ENCODE data around the gene KRT36.

Gene KRT36

DNA sequence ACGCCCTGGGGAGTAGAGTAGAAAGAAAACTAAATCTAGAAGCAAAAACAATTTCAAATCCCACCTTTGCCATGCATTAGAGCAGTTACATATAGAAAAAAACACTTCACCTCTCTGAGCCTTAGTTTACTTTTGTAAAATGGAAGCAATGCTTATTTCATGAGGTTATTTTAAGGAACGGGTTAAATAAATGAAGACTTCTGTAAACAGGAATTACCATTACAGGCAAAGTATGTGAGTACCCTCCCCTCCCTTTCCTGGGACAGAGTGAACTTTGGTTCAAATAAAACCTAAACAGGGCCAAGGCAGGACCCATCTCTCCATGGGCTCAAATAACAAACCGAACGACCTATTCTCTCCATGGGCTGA lies 33.5 kb upstream of the KRT36 start:
- in situ Hi-C loops (cut with MboI; ENCODE audit: low pct_unique_long_range_greater_than_20kb, low sequenced_read_pairs) = loop anchor here (25.0 kb wide), 1 partner anchor 611 kb away; no protein-coding TSS in a partner anchor
- no peak for DNase-seq

DNA sequence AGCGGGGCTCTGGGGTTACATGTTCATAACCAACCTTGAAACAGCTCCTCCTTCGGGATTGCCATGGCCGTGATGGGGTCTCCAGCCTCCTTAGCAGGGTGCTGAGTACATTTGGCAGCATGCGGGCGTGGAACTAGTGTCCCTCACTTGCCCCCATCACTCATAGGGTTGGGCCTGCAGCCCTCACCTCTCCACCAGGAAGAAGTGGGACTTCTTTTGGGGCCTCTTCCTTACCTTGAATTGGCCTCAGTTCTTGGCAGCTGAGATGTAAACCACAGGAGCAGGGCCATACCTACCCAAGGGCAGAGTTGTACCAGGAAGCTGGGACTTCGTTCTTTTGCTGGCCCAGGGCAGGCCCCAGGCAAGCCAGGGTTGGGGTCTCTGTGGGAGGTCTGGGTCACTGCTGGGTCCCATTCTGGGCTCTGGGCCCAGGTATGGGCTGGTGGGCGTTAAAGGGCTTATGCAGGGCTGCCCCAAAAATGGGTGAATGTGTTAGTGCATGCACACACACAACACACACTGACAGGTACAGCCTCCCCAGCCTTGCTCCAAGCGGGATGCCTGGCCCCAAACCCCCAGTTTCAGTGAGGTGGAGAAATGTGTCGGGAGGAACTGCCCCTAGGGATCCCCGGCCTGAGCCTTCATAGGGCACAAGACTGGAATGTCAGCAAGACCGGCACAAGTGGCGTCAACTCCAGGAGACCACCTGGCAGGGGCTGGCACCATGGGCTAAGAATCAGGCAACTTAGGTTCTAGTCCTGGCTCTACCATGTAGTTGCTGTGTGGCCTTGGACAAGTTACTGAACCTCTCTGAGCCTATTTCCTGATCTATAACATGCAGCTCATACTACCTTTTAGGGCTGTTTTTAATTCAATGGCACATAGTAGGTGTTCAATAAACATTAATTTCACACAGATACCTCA lies 32.9 kb upstream of the KRT36 start:
- in situ Hi-C loops (cut with MboI; ENCODE audit: low pct_unique_long_range_greater_than_20kb, low sequenced_read_pairs) = loop anchor here (25.0 kb wide), 1 partner anchor 610 kb away; no protein-coding TSS in a partner anchor
- no peak for DNase-seq

DNA sequence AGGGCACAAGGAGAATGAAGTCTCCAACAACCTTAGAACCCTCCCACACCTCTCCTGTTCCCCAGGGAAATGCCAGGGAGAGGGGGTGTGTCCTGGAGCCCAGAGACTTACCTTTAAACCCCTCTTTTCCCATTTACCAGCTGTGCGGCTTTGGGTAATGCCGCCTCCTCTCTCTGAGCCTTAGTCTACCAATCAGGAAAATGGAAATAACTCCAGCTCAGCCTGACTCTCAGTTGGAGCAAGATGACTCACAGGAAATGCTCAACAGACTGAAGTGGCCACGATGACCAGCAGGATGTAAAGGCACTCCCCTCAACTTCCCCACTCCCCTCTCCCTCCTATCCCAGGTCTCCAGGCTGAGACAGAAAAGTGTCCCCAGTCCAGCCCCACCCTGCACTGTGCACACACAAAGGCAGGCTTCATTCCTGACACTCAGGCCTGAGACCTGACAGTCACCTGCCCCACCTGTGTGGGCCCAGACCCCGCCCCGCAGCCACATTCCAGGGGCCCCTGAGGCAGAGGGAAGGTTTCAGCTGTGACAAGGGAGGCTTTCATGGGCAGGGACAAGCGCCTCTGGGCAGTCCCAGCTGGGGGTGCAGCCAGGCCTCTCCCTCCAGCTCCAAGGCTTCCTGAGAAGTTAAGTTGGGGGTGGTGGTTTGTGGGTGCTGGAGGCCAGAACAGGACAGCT lies 32.0 kb upstream of the KRT36 start:
- in situ Hi-C loops (cut with MboI; ENCODE audit: low pct_unique_long_range_greater_than_20kb, low sequenced_read_pairs) = loop anchor here (25.0 kb wide), 1 partner anchor 609 kb away; no protein-coding TSS in a partner anchor
- DNase-seq = no peak

DNA sequence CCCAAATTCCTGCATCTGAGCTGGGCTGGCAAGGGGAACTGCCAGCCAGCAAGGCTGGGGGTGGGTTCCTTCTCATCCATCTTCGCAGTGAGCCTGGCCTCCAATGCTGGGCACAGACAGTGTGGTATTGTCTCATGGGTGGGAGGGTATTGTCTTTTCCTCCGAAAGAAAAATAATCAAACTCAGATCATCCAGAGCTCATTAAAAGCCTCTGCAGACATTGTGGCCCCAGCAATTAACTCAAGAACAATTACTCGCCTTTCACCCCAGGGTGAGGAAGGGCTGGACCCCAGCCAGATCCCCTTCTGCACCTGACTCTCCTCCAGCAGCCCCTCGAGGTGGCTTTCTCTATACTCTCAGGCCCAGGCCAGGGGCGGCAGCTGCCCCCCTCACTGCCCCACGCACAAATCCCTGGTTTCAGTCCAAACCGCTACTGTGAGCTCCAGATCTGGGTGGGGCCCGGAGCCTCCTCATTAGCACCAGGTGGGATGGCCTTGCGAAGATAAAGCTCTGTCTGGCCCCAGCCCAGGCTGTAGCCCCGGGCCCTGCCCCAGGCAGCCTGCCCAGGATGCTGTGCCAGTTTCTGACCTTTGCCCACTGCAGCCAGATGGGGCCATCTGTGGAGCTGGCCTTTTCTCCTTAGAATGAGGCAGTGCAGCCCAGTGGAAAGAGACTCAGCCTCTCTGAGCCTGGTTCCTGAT lies 31.3 kb upstream of the KRT36 start:
- in situ Hi-C loops (cut with MboI; ENCODE audit: low pct_unique_long_range_greater_than_20kb, low sequenced_read_pairs) = loop anchor here (25.0 kb wide), 1 partner anchor 609 kb away; no protein-coding TSS in a partner anchor

DNA sequence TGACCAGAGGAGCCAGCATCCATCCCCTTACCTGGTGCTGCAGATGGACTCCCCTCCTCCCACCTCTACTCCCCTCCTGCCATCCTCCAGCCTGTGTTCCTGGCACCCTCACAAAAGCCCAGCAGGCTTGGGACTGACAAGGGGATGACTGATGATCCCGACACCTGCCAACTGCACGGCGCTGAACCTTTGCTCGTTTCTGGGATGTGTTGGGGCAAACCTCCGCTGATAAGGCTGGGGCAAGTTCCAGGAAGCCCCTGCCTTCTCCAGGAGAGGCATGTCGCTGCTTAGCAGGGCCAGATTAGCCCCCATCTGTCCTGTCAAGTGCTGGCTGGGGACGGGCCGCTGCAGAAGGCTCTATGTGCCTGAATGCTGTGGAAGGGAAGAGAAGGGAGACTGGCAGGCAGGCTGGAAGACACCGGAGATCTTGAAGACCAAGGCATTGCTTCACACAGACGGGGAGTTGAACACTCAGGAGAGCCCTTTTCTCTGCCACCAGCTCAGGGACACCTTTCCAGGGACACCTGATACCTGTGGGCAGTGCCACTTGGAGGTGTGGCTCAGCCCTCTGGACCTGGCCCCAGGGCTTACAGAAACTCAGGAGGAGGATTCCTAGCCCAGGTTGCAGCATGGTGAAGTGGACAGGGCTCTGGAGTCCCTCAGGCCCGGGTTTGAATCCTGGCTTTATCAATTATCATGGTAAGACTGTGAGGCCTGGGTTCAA lies 30.0 kb upstream of the KRT36 start:
- DNase-seq = no peak
- in situ Hi-C loops (cut with MboI; ENCODE audit: low pct_unique_long_range_greater_than_20kb, low sequenced_read_pairs) = loop anchor here (25.0 kb wide), 1 partner anchor 607 kb away; no protein-coding TSS in a partner anchor

More for the DNA sequence above, 31.3 kb upstream of the KRT36 start:
- DNase-seq = no peak

DNA sequence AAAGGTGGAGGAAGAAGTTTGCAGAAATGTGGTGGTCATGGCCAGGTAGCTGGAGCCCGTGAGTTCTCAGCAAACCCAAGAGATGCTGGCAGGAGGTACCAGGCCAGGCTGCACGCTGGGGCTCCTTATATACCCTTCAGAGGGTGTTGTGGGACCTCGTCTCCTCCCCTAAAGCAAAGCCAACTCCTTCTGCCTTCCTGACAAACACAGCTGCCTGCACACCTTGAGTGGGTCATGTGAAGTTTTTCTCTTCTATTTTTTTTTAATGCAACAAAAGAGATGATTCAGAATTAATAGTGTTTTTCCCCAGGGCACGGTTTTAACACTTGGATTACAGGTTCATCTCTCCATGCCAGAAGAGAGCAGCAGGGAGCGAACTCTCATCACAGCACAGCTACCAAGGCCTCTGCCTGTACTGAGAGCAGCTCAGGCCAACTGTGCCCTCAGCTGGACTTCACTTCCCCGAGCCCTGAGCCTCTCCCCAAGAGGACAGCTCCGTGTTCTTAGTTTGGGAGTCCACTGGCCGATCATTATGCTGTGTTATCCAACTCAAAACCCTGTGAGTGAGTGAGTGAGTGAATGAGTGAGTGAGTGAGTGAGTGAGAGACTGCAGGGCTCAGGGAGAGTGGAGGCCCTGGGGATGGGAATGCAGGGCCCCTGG lies 29.2 kb upstream of the KRT36 start, which contains the start of gene KRT15:
Gene KRT15 (minus strand): TSS at position 102 of the 661 bp plus-strand sequence. CDS start 63 bp downstream, at position 39.
- no peak for DNase-seq

DNA sequence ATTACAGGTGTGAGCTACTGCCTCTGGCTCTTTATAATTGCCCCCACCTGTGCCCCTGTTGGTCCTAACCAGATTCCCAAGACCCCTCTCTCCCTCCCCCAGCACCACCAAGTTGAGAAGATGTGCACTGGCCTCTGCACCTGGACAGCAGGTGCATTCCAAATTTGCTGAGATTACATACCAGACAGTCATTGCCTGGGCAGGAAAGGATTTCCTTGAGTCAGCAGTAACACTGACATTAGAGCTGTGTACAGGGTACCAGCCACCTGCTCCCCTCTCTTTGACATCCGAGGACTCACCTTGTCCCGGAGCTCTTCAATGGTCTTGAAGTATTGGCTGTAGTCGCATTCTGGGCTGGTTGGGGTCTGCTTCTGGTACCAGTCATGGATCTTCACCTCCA lies 28.3 kb upstream of the KRT36 start:
- in situ Hi-C loops (cut with MboI; ENCODE audit: low pct_unique_long_range_greater_than_20kb, low sequenced_read_pairs) = loop anchor here (25.0 kb wide), 1 partner anchor 606 kb away; no protein-coding TSS in a partner anchor
- no peak for DNase-seq

More for the DNA sequence above, 29.2 kb upstream of the KRT36 start, which contains the start of gene KRT15:
- in situ Hi-C loops (cut with MboI; ENCODE audit: low pct_unique_long_range_greater_than_20kb, low sequenced_read_pairs) = loop anchor here (25.0 kb wide), 1 partner anchor 607 kb away; no protein-coding TSS in a partner anchor

DNA sequence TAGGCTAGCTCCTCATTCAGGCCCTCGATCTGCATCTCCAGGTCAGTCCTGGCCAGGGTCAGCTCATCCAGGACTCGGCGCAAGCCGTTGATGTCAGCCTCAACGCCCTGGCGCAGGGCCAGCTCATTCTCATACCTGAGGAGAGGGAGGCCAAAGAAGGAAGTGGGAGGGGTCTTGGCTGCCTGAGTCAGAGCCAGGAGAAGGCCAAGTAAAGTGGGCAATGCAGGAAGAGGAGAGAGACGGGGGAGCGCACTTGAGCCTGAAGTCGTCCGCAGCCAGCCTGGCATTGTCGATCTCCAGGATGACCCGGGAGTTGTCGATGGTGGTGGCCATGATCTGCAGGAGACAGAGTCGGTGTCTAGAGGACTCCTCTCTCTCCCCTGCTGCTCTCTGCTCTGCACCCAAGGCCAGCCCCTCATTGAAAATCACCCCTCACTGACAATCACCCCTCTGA lies 27.1 kb upstream of the KRT36 start:
- no peak for DNase-seq

DNA sequence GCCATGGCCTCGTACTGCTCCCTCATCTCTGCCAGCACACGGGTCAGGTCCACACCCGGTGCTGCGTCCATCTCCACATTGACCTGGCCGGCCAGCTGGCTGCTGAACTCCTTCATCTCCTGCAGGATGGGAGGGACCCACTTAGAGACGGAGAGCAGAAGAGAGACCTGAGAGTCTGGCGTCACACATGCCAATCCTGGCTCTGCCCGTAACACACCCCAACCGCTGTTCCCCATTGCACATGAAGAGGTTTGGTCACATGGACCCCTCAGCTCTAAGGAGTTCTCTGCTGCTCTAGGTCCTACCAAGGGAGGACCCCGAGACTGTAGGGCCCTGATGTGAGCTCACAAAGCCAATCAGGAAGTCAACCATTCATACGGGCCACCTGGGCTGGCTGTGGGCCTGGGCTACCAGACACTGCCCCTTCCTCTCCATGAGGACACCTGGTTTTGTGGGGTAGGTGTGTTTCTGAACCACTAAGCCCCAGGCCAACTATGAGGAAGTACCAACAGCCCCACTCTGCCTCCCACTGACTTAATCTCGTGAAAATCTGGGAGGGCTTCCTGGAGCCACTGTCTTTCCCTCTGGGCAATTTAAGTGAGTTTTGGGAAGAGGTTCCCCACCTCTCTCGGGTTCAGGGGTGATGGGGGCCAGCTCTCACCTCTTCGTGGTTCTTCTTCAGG lies 26.6 kb upstream of the KRT36 start:
- DNase-seq = no peak
- in situ Hi-C loops (cut with MboI; ENCODE audit: low pct_unique_long_range_greater_than_20kb, low sequenced_read_pairs) = loop anchor here (25.0 kb wide), 1 partner anchor 604 kb away; no protein-coding TSS in a partner anchor

More for the DNA sequence above, 27.1 kb upstream of the KRT36 start:
- in situ Hi-C loops (cut with MboI; ENCODE audit: low pct_unique_long_range_greater_than_20kb, low sequenced_read_pairs) = loop anchor here (25.0 kb wide), 1 partner anchor 605 kb away; no protein-coding TSS in a partner anchor

DNA sequence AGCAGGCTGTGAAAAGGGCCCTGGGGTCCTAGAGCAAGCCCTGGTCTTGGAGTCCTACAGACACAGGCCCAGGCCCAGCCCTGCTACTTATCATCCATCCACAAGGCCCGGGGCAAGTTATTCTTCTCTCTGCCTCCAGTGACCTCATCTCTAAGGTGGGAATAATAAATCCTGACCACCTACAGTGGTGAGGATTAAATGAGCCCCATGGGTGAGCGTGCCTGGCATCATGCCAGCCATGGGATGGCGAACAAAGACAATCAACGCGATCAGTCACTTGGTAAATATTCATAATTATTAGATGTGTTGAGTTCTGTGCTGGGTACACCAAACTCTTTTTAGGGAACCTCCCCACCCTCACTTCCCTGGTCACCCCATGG lies 23.4 kb upstream of the KRT36 start:
- in situ Hi-C loops (cut with MboI; ENCODE audit: low pct_unique_long_range_greater_than_20kb, low sequenced_read_pairs) = loop anchor here (25.0 kb wide), 1 partner anchor 601 kb away; no protein-coding TSS in a partner anchor
- no peak for DNase-seq

DNA sequence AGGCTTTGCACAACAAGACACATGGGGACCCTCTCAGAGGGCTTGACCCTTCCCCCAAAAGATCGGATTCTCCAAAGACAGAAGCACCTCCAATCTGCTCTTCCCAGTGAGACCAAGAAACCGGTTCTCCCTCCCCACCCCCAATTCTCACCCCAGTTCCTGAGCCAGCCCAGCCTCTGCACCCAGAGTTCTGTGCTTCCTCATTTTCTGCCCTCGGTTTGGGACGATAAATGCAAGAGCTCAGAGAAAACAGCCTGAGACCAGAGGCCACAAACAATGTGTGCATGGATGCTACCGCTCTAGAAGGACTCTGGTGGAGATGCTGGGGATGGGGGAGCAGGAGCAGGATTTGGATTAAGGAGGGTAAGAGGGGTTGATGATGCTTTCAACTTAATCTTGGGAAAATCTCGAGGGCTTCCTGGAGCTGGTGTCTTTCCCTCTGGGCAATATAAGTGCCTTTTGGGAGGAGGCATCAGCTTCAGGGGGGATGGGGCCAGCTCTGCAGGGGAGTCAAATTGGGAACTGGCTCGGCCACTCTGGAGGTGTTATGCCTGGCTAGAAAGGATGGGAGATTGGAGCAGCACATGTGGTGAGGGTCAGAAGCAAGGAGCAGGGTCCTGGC lies 22.9 kb upstream of the KRT36 start:
- in situ Hi-C loops (cut with MboI; ENCODE audit: low pct_unique_long_range_greater_than_20kb, low sequenced_read_pairs) = loop anchor here (25.0 kb wide), 1 partner anchor 600 kb away; no protein-coding TSS in a partner anchor
- no peak for DNase-seq

DNA sequence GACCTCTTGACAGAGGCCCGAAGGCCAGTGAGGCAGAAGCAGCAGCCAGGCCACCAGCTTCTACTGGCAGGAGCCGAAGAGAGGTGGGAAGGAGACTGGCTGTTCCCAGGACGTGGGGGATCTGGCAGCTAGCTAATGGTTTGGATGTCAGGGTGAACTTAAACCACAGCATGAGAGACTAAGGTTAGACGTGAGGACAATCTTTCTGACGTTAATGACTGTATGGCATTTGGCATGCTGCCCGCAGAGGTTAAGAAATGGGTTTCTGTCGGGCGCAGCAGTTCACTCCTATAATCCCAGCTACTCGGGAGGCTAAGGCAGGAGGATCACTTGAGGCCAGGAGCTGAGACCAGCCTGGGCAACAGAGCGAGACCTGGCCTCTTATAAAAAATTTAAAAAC lies 22.0 kb upstream of the KRT36 start:
- in situ Hi-C loops (cut with MboI; ENCODE audit: low pct_unique_long_range_greater_than_20kb, low sequenced_read_pairs) = loop anchor here (25.0 kb wide), 1 partner anchor 599 kb away; no protein-coding TSS in a partner anchor
- DNase-seq = no peak

DNA sequence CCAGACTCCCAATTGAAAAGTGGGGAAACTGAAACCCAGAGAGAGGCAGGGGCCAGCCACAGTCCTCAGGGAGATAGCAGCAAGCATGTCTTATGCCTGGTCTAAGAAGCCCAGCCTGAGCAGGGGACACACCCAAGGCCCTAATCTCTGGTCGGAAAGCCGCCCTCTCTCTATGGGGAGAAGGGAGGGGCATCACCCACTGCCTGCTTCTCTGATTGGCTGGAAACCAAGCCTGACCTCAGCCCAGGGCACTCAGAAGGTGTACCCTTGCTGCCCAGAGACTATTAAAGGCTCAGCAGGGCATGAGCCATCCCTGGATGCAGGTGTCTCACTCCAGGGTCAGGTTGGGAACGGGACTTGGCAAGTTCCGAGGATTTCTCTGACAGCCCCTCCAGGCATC lies 21.4 kb upstream of the KRT36 start:
- no peak for DNase-seq
- in situ Hi-C loops (cut with MboI; ENCODE audit: low pct_unique_long_range_greater_than_20kb, low sequenced_read_pairs) = loop anchor here (25.0 kb wide), 1 partner anchor 599 kb away; no protein-coding TSS in a partner anchor

DNA sequence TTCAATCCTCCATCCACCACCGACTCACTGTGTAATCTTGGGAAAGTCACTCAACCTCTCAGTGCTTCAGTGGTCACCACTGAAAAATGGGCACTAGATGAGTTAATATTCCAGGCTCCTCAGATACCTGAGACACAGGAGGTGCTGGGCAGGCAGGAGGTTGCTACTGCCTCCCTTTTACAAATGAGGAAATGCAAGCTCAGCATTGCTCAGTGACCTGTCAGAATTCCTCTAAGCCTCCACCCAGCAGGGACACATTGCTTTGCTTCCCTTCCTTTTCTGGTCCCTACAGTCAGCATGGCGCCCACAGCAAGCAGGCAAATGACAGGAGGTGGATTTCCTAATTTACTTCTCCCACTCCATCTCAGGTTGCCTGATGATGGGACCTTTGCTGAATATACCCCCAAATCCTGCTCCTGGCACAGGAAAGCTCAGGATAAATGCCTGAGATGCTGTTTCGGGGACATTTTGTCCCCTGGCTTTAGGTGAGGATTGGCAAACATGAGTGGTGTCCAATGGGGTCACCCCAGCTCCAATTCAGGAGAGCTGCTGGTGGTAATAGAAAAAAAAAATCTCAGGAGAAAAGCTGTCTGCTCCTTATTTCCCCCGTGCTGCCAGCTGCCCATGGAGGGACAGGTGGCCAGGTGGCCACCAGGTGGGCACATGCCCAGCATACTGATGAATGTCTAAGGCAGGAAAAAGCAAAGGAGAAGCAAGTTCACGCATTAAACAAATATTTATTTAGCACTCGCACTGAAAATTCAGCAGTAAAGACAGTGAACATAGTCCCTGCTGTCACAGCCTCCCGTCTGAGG lies 20.7 kb upstream of the KRT36 start:
- DNase-seq = no peak

DNA sequence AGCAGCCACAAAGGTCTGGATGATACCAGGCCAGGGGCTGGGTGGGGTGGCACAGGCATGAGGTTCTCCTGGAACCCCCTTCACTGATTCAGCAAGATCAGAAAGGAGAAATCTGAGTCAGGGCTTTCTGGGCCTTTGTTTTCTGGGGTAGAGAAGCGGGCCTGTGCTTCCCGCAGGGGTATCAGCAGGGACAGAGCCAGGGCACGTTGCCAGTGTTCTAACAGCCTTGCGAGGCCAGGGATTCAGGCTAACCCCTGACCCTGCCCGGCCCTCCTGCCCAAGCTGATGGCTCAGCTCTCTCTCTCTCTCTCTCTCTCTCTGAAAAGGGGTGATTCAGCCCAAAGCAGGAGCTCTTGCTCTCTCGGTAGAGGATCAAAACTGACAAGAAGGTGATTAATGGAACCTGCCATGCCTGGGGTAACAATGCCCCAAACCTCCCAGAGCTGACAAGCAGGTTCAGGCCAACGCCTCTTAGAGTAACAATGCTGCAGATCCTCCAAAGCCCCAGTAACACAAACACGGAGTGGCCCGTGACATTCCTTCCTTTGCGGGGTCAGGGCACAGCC lies 17.7 kb upstream of the KRT36 start:
- no peak for DNase-seq
- in situ Hi-C loops (cut with MboI; ENCODE audit: low pct_unique_long_range_greater_than_20kb, low sequenced_read_pairs) = loop anchor here (25.0 kb wide), 1 partner anchor 595 kb away; no protein-coding TSS in a partner anchor

More for the DNA sequence above, 20.7 kb upstream of the KRT36 start:
- in situ Hi-C loops (cut with MboI; ENCODE audit: low pct_unique_long_range_greater_than_20kb, low sequenced_read_pairs) = loop anchor here (25.0 kb wide), 1 partner anchor 598 kb away; no protein-coding TSS in a partner anchor
